Ishikawa (cell line): Measurements from ENCODE around the gene EYS.

Experiments
- CEBPB ChIP-seq: IDR thresholded peaks from 2 replicates; pipeline ENCODE4 v1.6.1; 2012
- CREB1 ChIP-seq: IDR thresholded peaks from 2 replicates; pipeline ENCODE4 v1.6.1; 2012; ENCODE audit warnings: low read depth
- EGR1 ChIP-seq: IDR thresholded peaks from 2 replicates; pipeline ENCODE4 v1.6.1; 2012
- EP300 ChIP-seq: IDR thresholded peaks from 2 replicates; pipeline ENCODE4 v1.6.1; 2012; ENCODE audit warnings: borderline replicate concordance
- FOXM1 ChIP-seq: IDR thresholded peaks from 2 replicates; pipeline ENCODE4 v1.6.1; 2012; ENCODE audit warnings: low read depth, borderline replicate concordance
- NFIC ChIP-seq: IDR thresholded peaks from 2 replicates; pipeline ENCODE4 v1.6.1; 2012
- RAD21 ChIP-seq: IDR thresholded peaks from 2 replicates; pipeline ENCODE4 v1.6.1; 2012; ENCODE audit warnings: low read depth
- TAF1 ChIP-seq: IDR thresholded peaks from 2 replicates; pipeline ENCODE4 v1.6.1; 2012; ENCODE audit warnings: low read depth, mild to moderate bottlenecking
- TCF12 ChIP-seq: IDR thresholded peaks from 2 replicates; pipeline ENCODE4 v1.6.1; 2012; ENCODE audit warnings: low read depth
- TEAD4 ChIP-seq: IDR thresholded peaks from 2 replicates; pipeline ENCODE4 v1.6.1; 2012
- YY1 ChIP-seq: IDR thresholded peaks from 2 replicates; pipeline ENCODE4 v1.6.1; 2012; ENCODE audit warnings: low read depth
- ZBTB7A ChIP-seq: IDR thresholded peaks from 2 replicates; pipeline ENCODE4 v1.6.1; 2012; ENCODE audit warnings: low read depth
- TF ChIP-seq, protein P1 (sequence below): IDR thresholded peaks from 2 replicates; pipeline ENCODE4 v1.6.1; 2012
- TF ChIP-seq, protein P2 (sequence below): IDR thresholded peaks from 2 replicates; pipeline ENCODE4 v1.6.1; 2012; ENCODE audit warnings: low read depth, mild to moderate bottlenecking
- TF ChIP-seq, protein P3 (sequence below): IDR thresholded peaks from 2 replicates; pipeline ENCODE4 v1.6.1; 2012

Gene EYS

DNA sequence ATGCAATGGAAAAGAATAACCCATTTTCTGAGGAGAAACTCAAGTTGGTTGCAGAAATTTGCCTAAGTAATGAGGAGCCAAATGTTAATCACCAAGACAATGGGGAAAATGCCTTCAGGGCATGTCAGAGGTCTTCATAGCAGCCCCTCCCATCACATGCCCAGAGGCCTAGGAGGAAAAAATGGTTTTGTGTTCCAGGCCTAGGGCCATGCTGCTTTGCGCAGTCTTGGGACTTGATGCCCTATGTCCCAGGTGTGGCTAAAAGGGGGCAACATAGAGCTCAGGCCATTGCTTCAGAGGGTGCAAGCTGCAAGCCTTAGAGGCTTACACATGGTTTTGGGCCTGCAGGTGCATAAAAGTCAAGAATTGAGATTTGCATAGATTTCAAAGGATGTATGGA is 485.9 kb downstream of the EYS start:
- TF ChIP-seq YY1 (no peak), EP300 (no peak), FOXM1 (no peak), ZBTB7A (no peak), TEAD4 (no peak), CEBPB (no peak), TCF12 (no peak), CREB1 (no peak), EGR1 (no peak), NFIC (no peak), RAD21 (no peak), TAF1 (no peak)
- TF ChIP-seq, protein P1, sequence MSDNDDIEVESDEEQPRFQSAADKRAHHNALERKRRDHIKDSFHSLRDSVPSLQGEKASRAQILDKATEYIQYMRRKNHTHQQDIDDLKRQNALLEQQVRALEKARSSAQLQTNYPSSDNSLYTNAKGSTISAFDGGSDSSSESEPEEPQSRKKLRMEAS = no peak
- TF ChIP-seq, protein P2, sequence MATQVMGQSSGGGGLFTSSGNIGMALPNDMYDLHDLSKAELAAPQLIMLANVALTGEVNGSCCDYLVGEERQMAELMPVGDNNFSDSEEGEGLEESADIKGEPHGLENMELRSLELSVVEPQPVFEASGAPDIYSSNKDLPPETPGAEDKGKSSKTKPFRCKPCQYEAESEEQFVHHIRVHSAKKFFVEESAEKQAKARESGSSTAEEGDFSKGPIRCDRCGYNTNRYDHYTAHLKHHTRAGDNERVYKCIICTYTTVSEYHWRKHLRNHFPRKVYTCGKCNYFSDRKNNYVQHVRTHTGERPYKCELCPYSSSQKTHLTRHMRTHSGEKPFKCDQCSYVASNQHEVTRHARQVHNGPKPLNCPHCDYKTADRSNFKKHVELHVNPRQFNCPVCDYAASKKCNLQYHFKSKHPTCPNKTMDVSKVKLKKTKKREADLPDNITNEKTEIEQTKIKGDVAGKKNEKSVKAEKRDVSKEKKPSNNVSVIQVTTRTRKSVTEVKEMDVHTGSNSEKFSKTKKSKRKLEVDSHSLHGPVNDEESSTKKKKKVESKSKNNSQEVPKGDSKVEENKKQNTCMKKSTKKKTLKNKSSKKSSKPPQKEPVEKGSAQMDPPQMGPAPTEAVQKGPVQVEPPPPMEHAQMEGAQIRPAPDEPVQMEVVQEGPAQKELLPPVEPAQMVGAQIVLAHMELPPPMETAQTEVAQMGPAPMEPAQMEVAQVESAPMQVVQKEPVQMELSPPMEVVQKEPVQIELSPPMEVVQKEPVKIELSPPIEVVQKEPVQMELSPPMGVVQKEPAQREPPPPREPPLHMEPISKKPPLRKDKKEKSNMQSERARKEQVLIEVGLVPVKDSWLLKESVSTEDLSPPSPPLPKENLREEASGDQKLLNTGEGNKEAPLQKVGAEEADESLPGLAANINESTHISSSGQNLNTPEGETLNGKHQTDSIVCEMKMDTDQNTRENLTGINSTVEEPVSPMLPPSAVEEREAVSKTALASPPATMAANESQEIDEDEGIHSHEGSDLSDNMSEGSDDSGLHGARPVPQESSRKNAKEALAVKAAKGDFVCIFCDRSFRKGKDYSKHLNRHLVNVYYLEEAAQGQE = no peak
- TF ChIP-seq, protein P3, sequence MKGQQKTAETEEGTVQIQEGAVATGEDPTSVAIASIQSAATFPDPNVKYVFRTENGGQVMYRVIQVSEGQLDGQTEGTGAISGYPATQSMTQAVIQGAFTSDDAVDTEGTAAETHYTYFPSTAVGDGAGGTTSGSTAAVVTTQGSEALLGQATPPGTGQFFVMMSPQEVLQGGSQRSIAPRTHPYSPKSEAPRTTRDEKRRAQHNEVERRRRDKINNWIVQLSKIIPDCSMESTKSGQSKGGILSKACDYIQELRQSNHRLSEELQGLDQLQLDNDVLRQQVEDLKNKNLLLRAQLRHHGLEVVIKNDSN = no peak

DNA sequence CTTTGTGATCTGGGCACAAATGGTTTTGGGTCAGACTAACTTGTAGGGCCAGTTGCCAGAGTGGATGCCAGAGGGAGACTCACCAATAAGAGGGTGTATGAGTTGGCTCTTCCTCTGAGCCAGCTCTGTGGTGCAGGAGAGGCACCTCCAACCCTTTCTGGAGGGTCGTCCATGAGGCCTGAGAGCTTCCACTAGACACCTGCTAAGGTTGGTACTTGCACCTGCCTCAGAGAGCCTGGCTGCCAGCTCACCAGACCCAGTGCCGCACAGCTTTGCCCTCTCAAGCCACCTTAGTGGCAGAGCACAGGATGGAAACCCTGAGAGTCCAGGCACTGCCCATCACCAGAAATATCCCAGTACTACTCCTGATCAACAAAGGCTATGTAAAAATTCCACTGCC is 504.3 kb downstream of the EYS start:
- TF ChIP-seq NFIC (no peak), RAD21 (no peak), ZBTB7A (no peak)
- TF ChIP-seq, protein P2 = no peak

DNA sequence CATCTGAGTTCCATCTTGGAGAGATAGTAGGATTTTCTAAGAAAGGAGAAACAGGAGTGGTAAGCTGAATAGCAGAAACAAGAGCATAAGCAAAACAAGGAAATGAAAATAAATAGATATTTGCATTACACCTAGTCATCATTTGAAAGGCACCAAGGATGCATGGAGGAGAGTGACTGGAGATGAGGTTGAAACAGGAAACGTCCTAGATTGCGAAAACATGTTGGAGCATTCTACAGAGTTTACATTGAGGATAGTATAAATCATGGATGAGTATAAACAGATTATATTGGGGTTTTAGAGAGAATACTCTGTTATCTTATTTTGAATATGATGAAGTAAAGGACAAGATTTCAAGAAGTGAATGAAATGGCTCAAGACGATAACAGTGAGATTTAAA is 507.3 kb downstream of the EYS start:
- TF ChIP-seq EGR1 (no peak), NFIC (no peak), EP300 (no peak), YY1 (no peak), TCF12 (no peak), CEBPB (no peak), RAD21 (no peak), TAF1 (no peak), FOXM1 (no peak), ZBTB7A (no peak), CREB1 (no peak), TEAD4 (no peak)
- TF ChIP-seq, protein P3 = no peak
- TF ChIP-seq, protein P1 = no peak
- TF ChIP-seq, protein P2 = no peak

DNA sequence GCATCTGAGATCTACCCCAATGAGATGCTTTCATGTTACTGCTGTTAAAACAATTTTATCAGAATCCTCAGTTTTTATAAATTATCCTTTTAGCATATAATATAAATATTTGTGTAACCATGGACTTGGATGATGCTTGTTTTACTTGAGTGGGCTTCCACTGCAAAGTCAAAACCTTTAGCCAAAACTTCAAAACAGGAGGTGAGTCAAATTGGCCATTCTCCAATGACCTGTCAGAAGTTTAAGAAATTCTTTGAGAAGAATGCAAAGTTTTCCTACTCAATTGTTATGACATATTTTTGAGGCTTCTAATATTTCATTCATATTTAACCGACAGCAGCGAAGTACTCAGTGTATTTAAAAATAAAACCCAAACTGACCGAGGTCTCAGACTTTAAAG is 507.9 kb downstream of the EYS start:
- TF ChIP-seq TEAD4 = no peak
- TF ChIP-seq YY1 = no peak
- no peak for TF ChIP-seq EGR1
- TF ChIP-seq EP300 = no peak
- TF ChIP-seq, protein P3 = no peak
- TF ChIP-seq, protein P2 = no peak
- TF ChIP-seq TAF1 = no peak
- TF ChIP-seq, protein P1 = no peak
- no peak for TF ChIP-seq FOXM1
- no peak for TF ChIP-seq TCF12
- no peak for TF ChIP-seq ZBTB7A
- no peak for TF ChIP-seq CREB1
- no peak for TF ChIP-seq CEBPB
- no peak for TF ChIP-seq RAD21
- no peak for TF ChIP-seq NFIC
